Adipose tissue (tissue), 3 donors: Measurements from ENCODE around the gene NHSL2. TPM values are rescaled to one million over a fixed set of nuclear protein-coding genes. Genes with fewer than 3 reads are reported as not detected.

Experiments
- H3K27ac ChIP-seq: one replicate; pipeline ENCODE4 v1.5.1; 2013; ENCODE audit warnings: low read depth, low read length
- WGBS, 3 donors: extraction: QIAGEN DNeasy Blood & Tissue Kit; methylation state at CpG; one replicate each; pipeline ENCODE4 v1.1.7; 2013; 5-methylcytosine and 5-hydroxymethylcytosine counted together
- polyA plus RNA-seq, 3 donors: library from polyadenylated mRNA; stranded (reverse); fragments of 200-250 nt; gene quantifications; one replicate each; pipeline ENCODE4 v1.2.3, GENCODE V29; 2013
- donor health status: healthy with polysubstance abuse.
- donor health status: Bipolar disorder and iron deficiency.
- donor health status: healthy.

Gene NHSL2
- polyA plus RNA-seq, 3 donors = 0.41 to 3.8 (median 2.3) TPM

DNA sequence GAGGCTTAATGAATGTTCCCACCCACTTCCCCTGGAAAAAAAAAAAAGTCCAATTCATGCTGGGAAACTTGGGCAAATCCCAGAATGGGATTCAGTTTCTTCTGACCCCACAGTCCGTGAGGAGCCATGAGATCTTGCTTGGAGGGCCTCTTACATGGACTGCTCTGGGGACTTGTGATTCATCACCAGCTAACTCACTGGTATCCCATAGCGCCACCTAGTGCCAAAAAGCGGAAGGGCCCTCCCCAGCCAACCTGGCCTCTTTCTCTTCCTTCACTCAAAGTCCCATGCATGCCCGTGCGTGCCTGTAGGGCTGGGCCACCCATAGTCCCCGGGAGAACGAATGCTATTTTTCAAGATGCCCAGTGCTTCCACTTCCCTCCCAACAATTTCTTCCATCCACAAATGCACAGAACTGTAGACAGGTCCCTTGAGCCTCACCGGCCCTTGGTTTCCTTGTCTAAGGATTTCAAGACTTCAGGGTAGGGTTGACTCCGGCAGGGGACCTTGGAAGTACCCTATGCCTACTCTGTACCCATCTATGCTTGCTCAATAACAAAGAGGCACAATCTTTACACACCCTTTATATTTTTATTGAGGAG, 216.0 kb downstream of the NHSL2 start:
- 13 to 23% (median 19%) methylated on average over 7 to 9 of the region's 9 CpGs for WGBS, 3 donors
- no peak overlapping the region for H3K27ac ChIP-seq

DNA sequence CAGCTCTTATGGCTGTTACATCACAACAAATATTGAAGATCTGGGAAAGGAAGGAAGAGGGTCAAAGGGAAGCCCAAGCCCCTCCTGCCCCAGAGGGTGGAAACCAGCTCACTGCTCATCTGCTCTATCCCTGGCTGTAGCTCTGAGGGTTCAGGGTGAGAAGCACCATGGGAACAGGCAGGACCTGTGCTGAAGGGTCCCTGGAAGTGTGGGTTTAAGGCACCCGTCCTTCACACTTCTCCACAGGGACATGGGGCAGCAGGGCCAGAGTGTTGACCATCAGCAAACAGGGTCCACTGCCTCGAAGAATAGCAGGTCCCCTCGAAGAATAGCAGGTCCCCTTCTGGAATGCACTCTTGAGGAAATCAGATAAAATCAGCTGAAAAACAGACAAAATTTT, 216.7 kb downstream of the NHSL2 start:
- WGBS, 3 donors = 43 to 44% (median 43%) methylated on average over 3 of the region's 3 CpGs
- no peak overlapping the region for H3K27ac ChIP-seq

GRCh38 chrX:72128183-72128834, 217.7 kb downstream of the NHSL2 start:
- H3K27ac ChIP-seq = no peak overlapping the region
- WGBS, 3 donors = 59 to 84% (median 76%) methylated on average over 4 of the region's 4 CpGs

- H3K27ac ChIP-seq = no peak overlapping the region
- WGBS, 3 donors = 50 to 60% (median 59%) methylated on average over 6 of the region's 6 CpGs
Measured at GRCh38 chrX:72128881-72129280, 218.2 kb downstream of the NHSL2 start.

- 90 to 100% (median 97%) methylated on average over 7 to 16 of the region's 16 CpGs for WGBS, 3 donors
- H3K27ac ChIP-seq = no peak overlapping the region
Measured at GRCh38 chrX:72129661-72130060, 219.0 kb downstream of the NHSL2 start.

GRCh38 chrX:72130156-72130761, 219.6 kb downstream of the NHSL2 start:
- H3K27ac ChIP-seq = no peak overlapping the region
- 86 to 95% (median 90%) methylated on average over 12 of the region's 12 CpGs for WGBS, 3 donors

DNA sequence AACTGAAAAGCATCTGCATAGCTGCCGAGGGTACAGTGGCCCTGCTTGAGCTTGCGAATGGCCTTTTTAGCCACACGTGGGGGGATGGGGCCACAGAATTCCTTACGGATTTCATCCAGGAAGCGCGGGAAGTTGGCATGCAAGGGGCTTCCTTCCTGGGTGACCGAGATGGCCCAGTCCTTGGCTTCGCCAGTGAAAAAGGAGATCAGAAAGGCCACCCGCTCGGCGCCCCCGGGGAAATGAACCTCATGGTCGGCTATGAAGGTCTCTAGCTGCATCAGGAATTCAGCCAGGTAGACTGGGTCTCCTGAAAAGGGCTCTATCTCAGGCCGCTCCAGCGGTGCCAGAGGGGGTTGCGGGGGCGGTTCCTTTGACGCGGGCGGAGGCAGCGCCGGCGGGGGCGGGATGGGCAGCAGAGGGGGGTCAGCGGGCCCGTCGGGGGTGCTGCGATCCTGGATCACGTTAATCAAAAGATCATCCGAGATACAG, 220.2 kb downstream of the NHSL2 start:
- H3K27ac ChIP-seq = no peak overlapping the region
- 32 to 42% (median 36%) methylated on average over 26 to 30 of the region's 30 CpGs for WGBS, 3 donors

GRCh38 chrX:72131317-72132294, 221.0 kb downstream of the NHSL2 start, which contains the start of gene RTL5:
TSS of gene RTL5 (minus strand) at chrX:72131915.
- 2 to 22% (median 3%) methylated on average over 32 to 105 of the region's 106 CpGs for WGBS, 3 donors

GRCh38 chrX:72132456-72132855, 221.8 kb downstream of the NHSL2 start:
- no peak overlapping the region for H3K27ac ChIP-seq
- 90 to 94% (median 92%) methylated on average over 2 to 3 of the region's 3 CpGs for WGBS, 3 donors

More at GRCh38 chrX:72131317-72132294, 221.0 kb downstream of the NHSL2 start, which contains the start of gene RTL5:
- H3K27ac ChIP-seq = no peak within 1 kb of the TSS

GRCh38 chrX:72133851-72134546, 223.4 kb downstream of the NHSL2 start:
- H3K27ac ChIP-seq = no peak overlapping the region
- WGBS, 3 donors = 85 to 93% (median 92%) methylated on average over 11 of the region's 11 CpGs

DNA sequence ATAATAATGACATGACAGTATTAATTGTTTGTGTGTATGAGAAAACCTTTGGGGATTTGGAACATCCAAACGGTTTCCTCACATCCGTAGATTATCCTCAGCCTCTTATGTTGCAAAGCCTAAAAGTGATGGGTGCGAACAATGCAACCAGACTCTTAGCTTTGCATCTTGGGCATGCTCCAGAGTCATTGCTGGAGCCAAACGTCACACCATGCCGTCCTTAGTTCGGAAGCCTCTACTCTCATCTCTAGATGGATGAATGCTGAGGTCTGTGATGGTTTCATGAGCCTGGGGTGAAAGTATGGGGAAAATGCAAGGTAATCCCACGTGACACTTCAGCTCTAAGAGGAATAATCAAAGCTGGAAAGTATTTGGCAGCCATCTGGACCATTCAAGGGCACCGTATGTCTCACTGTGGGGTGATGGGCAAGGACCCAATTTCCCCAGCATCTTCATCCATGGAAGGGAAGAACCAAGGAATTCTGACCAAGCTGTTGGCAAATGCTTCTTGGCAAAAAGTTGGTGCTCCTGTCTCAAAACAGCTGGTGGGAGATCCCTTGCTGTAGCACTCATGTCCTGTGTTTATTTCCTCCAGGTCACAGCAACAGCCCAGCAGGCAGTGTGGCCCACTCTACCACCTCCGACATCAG, 227.3 kb downstream of the NHSL2 start:
- 74 to 91% (median 80%) methylated on average over 9 of the region's 9 CpGs for WGBS, 3 donors
- H3K27ac ChIP-seq = no peak overlapping the region

GRCh38 chrX:72139538-72139937, 228.9 kb downstream of the NHSL2 start:
- 88 to 93% (median 91%) methylated on average over 7 to 8 of the region's 8 CpGs for WGBS, 3 donors
- H3K27ac ChIP-seq = no peak overlapping the region

DNA sequence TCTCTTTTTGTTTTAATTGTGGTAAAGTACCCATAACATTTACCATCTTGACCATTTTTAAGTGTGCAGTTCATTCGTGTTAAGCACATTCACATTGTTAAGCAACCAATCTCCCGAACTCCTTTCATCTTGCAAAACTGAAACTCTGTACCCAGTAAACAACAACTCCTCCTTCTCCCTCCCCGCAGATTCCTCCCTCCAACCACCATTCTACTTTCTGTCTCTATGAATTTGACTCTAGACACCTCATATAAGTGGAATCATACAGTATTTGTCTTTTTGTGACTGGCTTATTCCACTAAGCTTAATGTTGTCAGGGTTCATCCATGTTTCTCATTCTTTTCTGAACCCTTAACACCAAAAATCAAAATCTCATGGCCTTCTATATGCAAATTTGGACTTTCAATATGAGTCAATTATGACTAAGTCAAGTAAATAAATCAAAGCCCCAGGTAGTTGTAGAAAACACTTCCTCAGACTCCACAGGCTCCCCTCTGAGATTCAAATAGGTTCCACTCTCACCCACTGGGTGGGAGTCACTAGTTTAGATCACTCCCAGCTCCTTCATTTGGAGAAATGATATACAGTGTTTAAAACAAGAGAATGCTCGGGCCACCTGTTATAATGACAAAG, 230.8 kb downstream of the NHSL2 start:
- 55 to 70% (median 66%) methylated on average over 4 of the region's 4 CpGs for WGBS, 3 donors

GRCh38 chrX:72142094-72142793, 231.6 kb downstream of the NHSL2 start:
- WGBS, 3 donors = 56 to 58% (median 56%) methylated on average over 8 of the region's 8 CpGs
- H3K27ac ChIP-seq = no peak overlapping the region

More for the DNA sequence above, 230.8 kb downstream of the NHSL2 start:
- no peak overlapping the region for H3K27ac ChIP-seq

- 58 to 65% (median 61%) methylated on average over 10 to 11 of the region's 11 CpGs for WGBS, 3 donors
Measured at GRCh38 chrX:72142794-72143608, 232.4 kb downstream of the NHSL2 start.

DNA sequence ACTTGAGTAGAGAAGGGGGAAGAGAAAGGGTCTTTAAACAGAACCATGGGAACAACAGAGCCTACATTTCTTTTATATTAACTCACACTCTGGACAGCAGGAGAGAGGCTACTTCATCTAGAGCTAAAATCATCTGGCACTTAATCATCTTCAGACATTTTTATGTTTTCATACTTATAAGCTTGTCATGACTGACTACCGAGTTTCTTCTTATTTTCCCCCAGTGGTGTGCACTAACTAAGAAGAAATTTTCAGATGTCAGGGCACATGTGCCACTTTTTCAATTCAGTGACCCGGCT, 232.9 kb downstream of the NHSL2 start:
- H3K27ac ChIP-seq = no peak overlapping the region
- 66 to 81% (median 74%) methylated on average over 2 of the region's 2 CpGs for WGBS, 3 donors

More at GRCh38 chrX:72142794-72143608, 232.4 kb downstream of the NHSL2 start:
- H3K27ac ChIP-seq = no peak overlapping the region
